HG03159 (cell line): ENCODE results near the gene TBKBP1.

Source experiments
- ATAC-seq: cut with Tn5 transposase; IDR thresholded peaks from one replicate; pipeline ENCODE4 v1.9.1; 2021; ENCODE audit warnings: mild to moderate bottlenecking, moderate library complexity; ENCODE audit not compliant: unreplicated experiment

TBKBP1 gene

DNA sequence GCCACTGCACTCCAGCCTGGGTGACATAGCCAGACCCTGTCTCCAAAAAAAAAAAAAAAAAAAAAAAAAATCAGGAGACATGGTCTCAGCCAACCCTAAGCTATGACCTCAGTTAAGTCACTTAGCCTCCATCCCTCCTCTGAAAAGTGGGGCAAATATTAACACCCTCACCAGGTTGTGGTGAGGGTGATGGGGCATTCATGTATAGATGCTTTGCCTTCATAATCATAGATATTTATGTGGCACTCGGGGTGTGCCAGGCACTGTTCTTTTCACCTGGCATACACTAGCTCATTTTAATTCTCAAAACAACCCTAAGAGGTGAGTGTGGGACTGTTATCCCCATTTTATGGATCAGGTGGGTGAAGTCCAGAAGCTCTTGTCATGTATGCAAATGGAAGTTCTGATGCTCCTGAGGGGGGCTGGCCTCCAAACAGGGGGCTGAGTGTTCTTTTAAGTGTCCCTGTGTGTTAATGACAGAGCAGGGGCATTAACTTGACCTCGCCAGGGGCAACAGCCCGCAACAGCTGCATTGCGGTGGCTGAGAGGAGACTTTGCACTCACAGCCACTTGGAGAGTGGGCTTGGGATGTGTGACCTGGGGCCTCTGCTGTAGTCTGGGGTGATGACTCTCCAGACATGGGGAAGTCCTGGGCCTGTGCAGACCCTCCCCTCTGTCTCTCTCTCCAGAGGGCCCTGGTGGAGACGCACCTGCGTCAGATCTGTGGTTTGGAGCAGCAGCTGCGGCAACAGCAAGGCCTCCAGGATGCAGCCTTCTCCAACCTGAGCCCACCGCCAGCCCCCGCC lies 4.1 kb downstream of the TBKBP1 start:
- no peak for ATAC-seq

- no peak for ATAC-seq
Observed at GRCh38 chr17:47698749-47699535, 5.0 kb downstream of the TBKBP1 start.

- ATAC-seq = no peak
Observed at GRCh38 chr17:47699536-47699840, 5.5 kb downstream of the TBKBP1 start.

DNA sequence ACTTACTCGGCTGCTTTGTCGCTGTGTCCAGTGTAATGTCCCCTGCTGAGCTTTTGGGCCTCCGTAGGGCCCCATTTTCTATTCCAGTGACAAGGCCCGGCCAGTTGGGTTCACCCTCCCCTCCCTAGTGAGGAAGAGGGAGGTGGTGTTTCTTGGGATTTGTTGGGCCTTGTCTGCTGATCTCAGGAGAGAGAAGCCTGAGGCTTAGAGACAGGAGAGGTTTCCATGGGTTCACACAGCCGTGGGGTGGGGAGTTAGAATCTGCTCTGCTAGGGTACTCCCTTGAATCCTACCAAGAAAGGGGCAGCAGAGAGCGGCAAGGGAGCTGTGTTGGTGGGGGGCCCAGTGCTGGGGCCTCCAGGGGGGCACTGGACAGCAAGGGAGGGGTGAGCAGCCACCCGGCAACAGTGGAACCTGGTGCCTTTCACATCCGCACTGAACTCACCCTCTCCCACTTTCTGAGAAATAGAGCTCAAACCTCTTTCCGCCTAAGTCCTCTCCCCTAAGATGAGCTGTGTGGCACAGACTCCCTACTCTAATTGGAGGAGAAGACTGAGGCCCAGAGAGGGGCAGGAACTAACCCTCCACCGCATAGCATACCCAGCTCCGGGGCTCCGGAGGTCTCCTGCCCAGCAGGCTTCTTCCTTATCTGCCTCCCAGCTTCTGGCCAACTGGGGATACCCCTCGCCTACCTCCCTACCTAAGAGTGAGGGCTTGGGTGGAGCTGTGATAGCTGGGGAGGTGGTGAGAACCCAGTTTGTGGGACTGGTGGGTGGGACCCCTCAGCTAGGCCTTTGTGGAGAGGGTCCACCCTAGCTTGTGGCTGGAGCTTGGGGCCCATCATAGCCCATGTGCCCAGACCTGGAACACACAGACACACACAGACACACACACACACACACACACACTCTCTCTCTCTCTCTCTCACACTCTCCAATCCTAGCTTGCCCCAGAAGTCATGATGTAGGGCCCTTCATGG lies 6.8 kb downstream of the TBKBP1 start:
- ATAC-seq = no peak

DNA sequence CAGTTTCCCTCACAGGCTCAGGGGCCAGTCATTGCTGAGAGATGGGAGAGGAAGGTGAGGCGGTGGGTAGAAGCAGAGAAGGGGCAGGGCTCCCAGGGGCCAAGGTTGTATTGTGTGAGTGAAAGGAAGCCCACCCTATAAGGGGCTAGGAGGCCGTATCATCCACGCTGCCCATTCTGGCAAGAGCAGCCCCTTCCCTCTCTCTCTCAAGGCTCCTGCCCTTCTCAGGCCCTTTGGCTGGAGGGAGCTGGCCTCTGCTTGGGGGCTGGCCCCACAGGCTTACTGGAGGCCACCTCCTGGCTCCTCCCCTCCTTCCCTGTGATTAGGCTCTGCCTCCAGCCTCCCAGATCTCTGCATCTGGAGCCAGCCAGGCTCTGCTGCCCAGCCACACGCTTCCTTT lies 7.6 kb downstream of the TBKBP1 start:
- ATAC-seq = no peak

- no peak for ATAC-seq
Observed at GRCh38 chr17:47702391-47702995, 8.5 kb downstream of the TBKBP1 start.

DNA sequence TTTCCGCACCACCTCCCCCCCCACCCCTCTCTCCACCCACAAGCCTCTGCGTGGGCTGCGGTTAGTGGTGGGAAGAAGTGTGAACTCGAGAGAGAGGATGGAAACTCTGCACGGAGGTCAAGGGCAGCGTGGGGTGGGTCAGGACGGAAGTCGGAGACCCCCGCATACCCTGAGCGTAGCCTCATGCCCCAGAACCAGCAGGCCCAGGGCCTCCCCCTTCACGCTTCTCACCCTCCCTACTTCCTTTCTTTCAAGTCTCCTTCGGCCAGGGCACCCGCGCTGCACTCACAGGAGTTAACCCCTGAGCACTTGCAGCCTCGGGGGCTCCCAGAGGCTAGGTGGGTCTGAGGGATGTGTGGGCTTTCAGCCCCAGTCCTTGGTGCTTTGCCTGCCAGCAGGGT lies 9.2 kb downstream of the TBKBP1 start:
- no peak for ATAC-seq

- ATAC-seq = no peak
Observed at GRCh38 chr17:47703671-47704070, 9.7 kb downstream of the TBKBP1 start.

DNA sequence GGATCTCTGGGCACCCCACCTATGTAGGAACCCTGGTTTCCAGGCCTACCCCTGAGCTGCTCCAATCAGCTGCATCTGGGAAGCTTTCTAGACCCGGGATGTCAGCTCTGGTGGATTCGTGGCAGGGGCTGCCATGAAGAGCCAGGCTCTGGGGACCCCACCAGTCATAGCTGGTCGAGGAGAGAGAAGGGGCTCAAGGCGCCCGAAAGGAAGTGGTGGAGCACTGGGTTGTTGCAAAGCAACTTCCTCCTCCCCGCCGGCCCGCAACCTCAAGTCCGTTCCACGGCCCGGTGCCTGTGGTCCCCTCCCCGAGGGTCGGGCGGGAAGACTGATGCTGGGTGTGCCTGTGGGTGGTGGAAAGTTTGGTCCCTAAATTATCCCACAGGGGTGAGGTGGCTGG lies 10.2 kb downstream of the TBKBP1 start:
- ATAC-seq = no peak

GRCh38 chr17:47704736-47705135 lies 10.8 kb downstream of the TBKBP1 start:
- ATAC-seq = no peak

DNA sequence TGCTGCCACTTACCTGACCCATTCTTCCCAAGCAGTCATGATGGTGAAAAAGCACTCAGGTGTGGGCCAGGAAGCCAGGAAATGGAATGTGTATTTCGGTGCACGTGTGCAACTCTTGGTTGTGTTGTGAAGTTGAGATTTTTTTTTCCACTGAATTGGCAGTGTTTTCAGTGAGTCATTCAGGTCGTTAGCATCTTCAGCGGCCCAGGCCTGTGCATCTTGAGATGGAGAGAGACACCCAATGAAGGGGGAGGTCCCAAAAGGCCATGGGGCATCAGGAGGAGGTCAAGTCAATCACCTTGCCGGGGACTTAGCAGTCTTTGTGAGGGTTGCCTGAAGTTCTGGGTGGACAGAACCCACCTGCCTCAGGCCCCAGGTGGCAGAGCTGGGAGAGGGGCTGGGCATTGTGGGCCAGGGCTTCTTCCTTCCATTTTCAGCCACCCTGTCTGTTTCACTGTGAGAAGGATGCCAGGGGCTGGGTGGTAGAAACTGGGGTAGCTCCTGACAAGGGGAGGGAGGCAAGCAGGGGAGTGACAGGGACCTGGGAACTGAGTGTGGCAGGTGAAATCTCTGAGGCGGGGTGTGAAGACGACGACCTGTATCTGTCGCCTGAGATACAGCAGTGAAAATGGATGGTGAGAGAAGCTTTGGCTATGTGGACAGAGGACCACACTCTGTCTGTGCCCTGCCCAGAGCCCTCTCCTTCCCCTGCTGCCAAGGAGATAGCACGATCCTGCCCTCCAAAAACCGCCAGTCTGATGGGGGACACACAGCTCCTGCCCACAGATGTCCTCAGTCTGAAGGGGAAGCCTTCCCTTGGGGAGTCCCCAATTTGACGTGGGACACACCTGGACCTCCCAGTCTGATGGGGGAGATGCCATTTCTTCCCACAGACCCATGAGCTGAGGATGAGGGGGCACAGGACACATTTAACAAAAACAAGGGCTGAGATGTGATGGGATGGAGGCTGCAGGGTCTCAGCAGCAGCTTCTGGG lies 11.9 kb downstream of the TBKBP1 start:
- ATAC-seq = no peak

GRCh38 chr17:47707056-47707804 lies 13.3 kb downstream of the TBKBP1 start:
- ATAC-seq = no peak

- ATAC-seq = no peak
Observed at GRCh38 chr17:47707884-47708283, 13.9 kb downstream of the TBKBP1 start.

- ATAC-seq = no peak
Observed at GRCh38 chr17:47708312-47708863, 14.4 kb downstream of the TBKBP1 start.

- ATAC-seq = no peak
Observed at GRCh38 chr17:47708864-47709541, 15.0 kb downstream of the TBKBP1 start.

DNA sequence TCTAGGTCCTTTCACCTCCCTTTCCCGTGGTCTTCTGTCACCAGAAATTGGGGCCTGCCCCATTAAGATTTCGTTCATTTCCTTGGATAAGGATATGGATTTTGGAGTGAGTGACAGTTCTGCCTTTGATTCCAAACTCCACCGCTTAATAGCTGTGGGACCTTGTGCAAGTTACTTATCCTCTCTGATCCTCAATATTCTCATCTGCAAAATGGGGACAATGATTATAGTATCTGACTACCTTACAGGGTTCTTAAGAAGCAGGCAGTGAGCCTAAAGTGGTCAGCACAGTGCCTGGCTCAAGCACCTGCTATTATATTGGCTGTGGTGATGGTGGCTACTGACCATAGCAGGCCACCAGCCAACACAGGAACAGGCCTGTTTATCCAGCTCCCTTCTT lies 15.6 kb downstream of the TBKBP1 start:
- ATAC-seq = no peak

DNA sequence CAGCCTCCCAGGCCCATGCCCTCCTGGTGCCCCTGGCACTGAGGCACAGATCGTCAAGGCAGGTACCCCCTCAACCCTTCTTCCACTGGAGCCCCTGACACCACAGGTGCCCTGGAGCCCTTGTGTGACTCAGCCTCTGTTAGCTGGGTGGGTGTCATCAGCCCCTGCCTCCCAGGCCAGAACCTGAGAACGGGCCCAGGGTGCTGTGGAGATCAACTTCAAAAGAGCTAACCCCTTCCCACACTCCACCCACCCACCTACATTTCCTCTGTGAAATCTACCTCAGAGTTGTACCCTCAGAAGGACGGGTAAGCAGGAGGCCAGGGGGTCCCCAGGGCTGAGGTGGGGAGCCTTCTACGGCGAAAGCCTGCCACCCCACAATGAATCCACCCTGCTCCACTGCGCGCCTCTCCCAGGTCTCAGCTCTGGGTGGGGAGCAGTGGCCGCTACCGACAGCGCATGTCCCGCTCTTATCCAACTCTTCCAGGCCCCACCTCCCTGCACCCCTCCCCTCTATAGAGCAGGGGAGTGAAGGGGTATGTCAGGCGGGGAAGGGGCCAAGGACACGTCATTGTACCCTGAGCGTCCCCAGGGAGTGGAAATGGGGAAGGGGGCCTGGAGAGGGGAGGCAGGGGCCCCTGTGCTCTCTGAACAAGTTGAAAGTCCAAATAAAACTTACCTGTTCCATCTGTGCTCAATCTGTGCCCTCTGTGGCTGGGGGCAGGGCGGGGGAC lies 17.6 kb downstream of the TBKBP1 start:
- no peak for ATAC-seq
